Right kidney (tissue), 1 donor: ENCODE results near the gene PRKCE.

Experiments
- DNase-seq: peaks from one replicate; pipeline ENCODE4 v3.0.0-alpha.2; 2016

The PRKCE gene

GRCh38 chr2:46024146-46024779, 372.8 kb downstream of the PRKCE start:
- no peak for DNase-seq

- no peak for DNase-seq
Measured at GRCh38 chr2:46025081-46025480, 373.6 kb downstream of the PRKCE start.

- no peak for DNase-seq
Measured at GRCh38 chr2:46025676-46026075, 374.2 kb downstream of the PRKCE start.

- no peak for DNase-seq
Measured at GRCh38 chr2:46026431-46026830, 375.0 kb downstream of the PRKCE start.

- no peak for DNase-seq
Measured at GRCh38 chr2:46029332-46029811, 377.9 kb downstream of the PRKCE start.

GRCh38 chr2:46030330-46030729, 378.9 kb downstream of the PRKCE start:
- no peak for DNase-seq

- DNase-seq, result no peak
Measured at GRCh38 chr2:46032161-46032813, 380.8 kb downstream of the PRKCE start.

GRCh38 chr2:46032996-46033395, 381.5 kb downstream of the PRKCE start:
- no peak for DNase-seq

- no peak for DNase-seq
Measured at GRCh38 chr2:46034535-46034934, 383.1 kb downstream of the PRKCE start.

- no peak for DNase-seq
Measured at GRCh38 chr2:46036929-46037328, 385.5 kb downstream of the PRKCE start.

- no peak for DNase-seq
Measured at GRCh38 chr2:46039543-46040303, 388.2 kb downstream of the PRKCE start.

- DNase-seq, result no peak
Measured at GRCh38 chr2:46040563-46041155, 389.2 kb downstream of the PRKCE start.

- no peak for DNase-seq
Measured at GRCh38 chr2:46041434-46041833, 390.0 kb downstream of the PRKCE start.

GRCh38 chr2:46042207-46042637, 390.7 kb downstream of the PRKCE start:
- no peak for DNase-seq

GRCh38 chr2:46042711-46043110, 391.2 kb downstream of the PRKCE start:
- no peak for DNase-seq

- DNase-seq, result no peak
Measured at GRCh38 chr2:46045888-46046287, 394.4 kb downstream of the PRKCE start.

GRCh38 chr2:46047290-46047689, 395.8 kb downstream of the PRKCE start:
- DNase-seq, result no peak

- no peak for DNase-seq
Measured at GRCh38 chr2:46048693-46049092, 397.2 kb downstream of the PRKCE start.

GRCh38 chr2:46050027-46050426, 398.6 kb downstream of the PRKCE start:
- DNase-seq, result no peak

GRCh38 chr2:46050489-46050888, 399.0 kb downstream of the PRKCE start:
- no peak for DNase-seq

GRCh38 chr2:46051085-46051484, 399.6 kb downstream of the PRKCE start:
- DNase-seq, result no peak

- DNase-seq, result no peak
Measured at GRCh38 chr2:46053564-46053963, 402.1 kb downstream of the PRKCE start.

GRCh38 chr2:46056541-46056940, 405.1 kb downstream of the PRKCE start:
- DNase-seq, result no peak
